ENCODE results near the gene NBPF3. TPM values are rescaled to one million over a fixed set of nuclear protein-coding genes. Genes with fewer than 3 reads are reported as not detected.
A peak's percentile ranks its signal among the peaks of the same experiment; 100 is the strongest.

The NBPF3 gene
- total RNA-seq, 4 donors from 2014 or later, result 12.2 to 26.4 (median 15.3) TPM

GRCh38 chr1:21503706-21504377 is 63.9 kb downstream of the NBPF3 start:
- TF ChIP-seq EP300 (IDR thresholded peaks at IDR 0.05), result no peak
- TF ChIP-seq CTCF (IDR thresholded peaks at IDR 0.05), result no peak
- no peak for TF ChIP-seq POLR2A (IDR thresholded peaks at IDR 0.05)
- Histone ChIP-seq H3K27me3 (peaks cover 0 to 32% of the 10 kb centered on the region in 2 donors), H3K9me3 (no peaks in the 10 kb centered on the region), H3K27ac (no peak overlapping the region), H3K4me1 (peaks cover 0 to 5% (median 4%) of the 10 kb centered on the region in 4 donors), H3K36me3 (no peaks in the 10 kb centered on the region), H3K4me3 (no peak overlapping the region)
- DNase-seq (ENCODE audit: low spot score in 2 of 2), result no peak
- 57 to 73% methylated on average over 7 of the region's 7 CpGs for WGBS, 2 donors

- Histone ChIP-seq H3K27ac (no peak overlapping the region), H3K36me3 (no peaks in the 10 kb centered on the region), H3K4me3 (no peak overlapping the region), H3K27me3 (peaks cover 0 to 44% of the 10 kb centered on the region in 2 donors), H3K9me3 (no peaks in the 10 kb centered on the region), H3K4me1 (peaks cover 0 to 27% (median 9%) of the 10 kb centered on the region in 4 donors)
- no peak for TF ChIP-seq EP300 (IDR thresholded peaks at IDR 0.05)
- no peak for TF ChIP-seq POLR2A (IDR thresholded peaks at IDR 0.05)
- TF ChIP-seq CTCF (IDR thresholded peaks at IDR 0.05), result no peak
- WGBS, 2 donors, result 50 to 72% methylated on average over 4 of the region's 4 CpGs
- DNase-seq (ENCODE audit: low spot score in 2 of 2), result no peak
Observed at GRCh38 chr1:21506804-21507203, 66.9 kb downstream of the NBPF3 start.

- no peak for DNase-seq (ENCODE audit: low spot score in 2 of 2)
- 90 to 92% methylated on average over 1 of the region's 1 CpG for WGBS, 2 donors
- H3K27me3 ChIP-seq, result peaks cover 0 to 44% of the 10 kb centered on the region in 2 donors
Observed at GRCh38 chr1:21507511-21508270, 67.8 kb downstream of the NBPF3 start.

DNA sequence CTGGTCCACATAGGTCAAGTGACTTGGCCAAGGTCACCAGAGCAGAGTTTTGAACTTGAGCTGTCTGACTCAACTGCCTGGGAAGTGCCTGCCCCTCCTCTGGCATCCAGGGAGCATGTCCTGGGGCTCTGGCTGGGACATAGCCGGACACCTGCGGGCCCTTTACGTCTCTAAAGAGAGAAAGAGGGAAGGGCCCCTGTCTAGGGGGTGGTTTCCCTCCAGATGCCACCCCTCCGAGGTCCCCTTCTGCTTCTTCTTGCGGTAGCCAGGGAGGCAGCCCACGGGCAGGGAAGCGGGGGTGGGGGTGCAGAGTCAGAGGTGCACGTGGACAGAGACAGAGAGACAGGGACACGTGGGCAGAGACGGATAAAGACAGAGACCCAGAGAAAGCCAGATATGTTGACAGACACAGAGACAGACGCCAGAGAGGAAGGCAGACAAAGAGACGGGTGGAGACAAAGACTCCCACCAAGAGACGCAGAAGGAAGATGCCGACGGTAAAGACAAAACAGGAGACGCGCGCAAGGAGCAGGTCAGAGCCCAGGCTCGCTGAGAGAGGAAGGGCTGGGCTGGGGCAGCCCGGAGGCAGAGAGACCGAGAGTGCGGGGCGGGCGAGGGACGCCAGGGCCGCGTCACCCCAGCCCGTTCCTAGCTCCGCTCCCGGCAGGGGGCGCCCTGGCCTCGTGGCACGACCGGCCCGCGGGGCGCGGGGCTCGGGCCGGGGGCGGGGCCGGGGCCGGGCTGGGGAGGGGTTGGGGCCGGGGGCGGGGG is 68.8 kb downstream of the NBPF3 start:
- peaks cover 0 to 27% (median 9%) of the 10 kb centered on the region in 4 donors for H3K4me1 ChIP-seq
- no peaks in the 10 kb centered on the region for H3K36me3 ChIP-seq
- no peak overlapping the region for H3K27ac ChIP-seq
- peak; percentile 45 to 82 (median 56) for TF ChIP-seq CTCF (IDR thresholded peaks at IDR 0.05)
- TF ChIP-seq POLR2A (IDR thresholded peaks at IDR 0.05), result no peak
- peaks cover 0 to 44% of the 10 kb centered on the region in 2 donors for H3K27me3 ChIP-seq
- DNase-seq (ENCODE audit: low spot score in 2 of 2), result peak; percentile 21 to 39
- H3K9me3 ChIP-seq, result no peaks in the 10 kb centered on the region
- H3K4me3 ChIP-seq, result peak overlapping the region in 2 of 4 donors; percentile 29 to 37
- WGBS, 2 donors, result 11% methylated on average over 31 to 34 of the region's 45 CpGs

More at GRCh38 chr1:21507511-21508270, 67.8 kb downstream of the NBPF3 start:
- H3K4me1 ChIP-seq, result peaks cover 0 to 27% (median 9%) of the 10 kb centered on the region in 4 donors
- H3K27ac ChIP-seq, result no peak overlapping the region
- no peak overlapping the region for H3K4me3 ChIP-seq
- H3K36me3 ChIP-seq, result no peaks in the 10 kb centered on the region
- TF ChIP-seq POLR2A (IDR thresholded peaks at IDR 0.05) (no peak), CTCF (IDR thresholded peaks at IDR 0.05) (no peak), EP300 (IDR thresholded peaks at IDR 0.05) (no peak)
- H3K9me3 ChIP-seq, result no peaks in the 10 kb centered on the region
